ENCODE results near the gene GALNT7.

The GALNT7 gene

DNA sequence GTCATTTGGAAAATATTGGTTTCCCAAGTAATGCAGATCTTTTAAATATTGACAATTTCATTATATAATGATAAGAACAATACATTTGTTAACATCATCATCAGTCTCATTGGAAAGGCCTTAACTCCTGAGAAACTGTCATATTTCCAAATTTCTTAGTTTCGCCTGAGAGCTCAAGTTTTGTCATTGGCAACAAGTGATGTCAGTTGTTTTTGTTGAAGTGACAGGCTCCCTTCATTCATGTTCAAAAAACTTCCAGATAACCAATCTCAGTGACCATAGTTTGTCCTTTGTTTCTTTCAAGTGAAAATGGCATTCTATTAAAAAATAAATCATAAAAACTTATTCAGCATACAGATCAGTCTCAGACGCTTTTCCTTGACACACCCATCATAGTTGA is 93.8 kb downstream of the GALNT7 start:
- no peak for TF ChIP-seq POLR2A (IDR thresholded peaks at IDR 0.05; ENCODE audit: low read depth, low read length)
- DNase-seq (ENCODE audit: insufficient read length, low spot score) = no peak
- no peak for FAIRE-seq

DNA sequence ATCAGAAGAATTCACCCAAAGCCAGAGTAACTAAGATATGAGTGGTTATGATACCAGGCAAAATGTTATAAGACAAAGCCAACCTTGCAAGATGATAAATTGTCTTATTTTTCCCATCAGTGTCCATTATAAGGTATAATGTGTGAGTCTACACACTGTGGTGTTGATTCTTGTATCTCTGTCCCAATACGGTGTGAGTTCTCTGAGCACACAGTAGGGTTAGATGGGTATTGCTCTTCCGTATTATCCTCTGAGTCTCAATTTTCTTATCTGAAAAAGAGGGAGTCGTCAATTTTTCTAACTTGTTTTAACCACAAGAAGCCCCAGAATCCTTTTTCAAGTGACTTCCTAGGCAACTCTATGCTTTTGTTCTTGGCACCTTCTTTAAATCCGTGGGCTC is 95.6 kb downstream of the GALNT7 start:
- DNase-seq (ENCODE audit: insufficient read length, low spot score) (no peak), FAIRE-seq (no peak)
- no peak for TF ChIP-seq POLR2A (IDR thresholded peaks at IDR 0.05; ENCODE audit: low read depth, low read length)

DNA sequence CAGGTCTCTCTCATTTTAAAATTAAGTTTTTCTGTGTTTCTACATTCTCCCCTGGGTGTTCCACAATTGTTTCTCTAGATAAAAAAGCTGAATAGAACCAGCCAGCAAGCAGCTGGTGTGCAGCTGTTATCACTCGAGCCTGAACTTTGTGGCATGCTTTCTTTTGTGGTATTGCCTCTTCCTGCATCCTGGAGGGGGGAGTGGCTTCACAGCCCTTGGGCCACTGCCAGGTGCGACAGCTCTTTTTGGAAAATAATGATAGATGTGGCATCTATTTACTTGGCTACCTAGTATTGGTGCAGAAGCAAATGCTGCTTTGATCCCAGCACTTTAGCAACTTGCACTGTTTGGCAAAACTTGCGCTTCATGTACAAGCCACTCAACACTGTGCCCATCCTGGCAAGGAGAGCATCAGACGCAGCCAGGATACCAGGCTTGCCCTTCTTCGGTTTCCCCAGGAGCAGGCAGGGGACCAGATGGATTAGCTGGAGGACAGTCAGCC is 96.1 kb downstream of the GALNT7 start:
- TF ChIP-seq POLR2A (IDR thresholded peaks at IDR 0.05; ENCODE audit: low read depth, low read length) = no peak
- no peak for DNase-seq (ENCODE audit: insufficient read length, low spot score)

DNA sequence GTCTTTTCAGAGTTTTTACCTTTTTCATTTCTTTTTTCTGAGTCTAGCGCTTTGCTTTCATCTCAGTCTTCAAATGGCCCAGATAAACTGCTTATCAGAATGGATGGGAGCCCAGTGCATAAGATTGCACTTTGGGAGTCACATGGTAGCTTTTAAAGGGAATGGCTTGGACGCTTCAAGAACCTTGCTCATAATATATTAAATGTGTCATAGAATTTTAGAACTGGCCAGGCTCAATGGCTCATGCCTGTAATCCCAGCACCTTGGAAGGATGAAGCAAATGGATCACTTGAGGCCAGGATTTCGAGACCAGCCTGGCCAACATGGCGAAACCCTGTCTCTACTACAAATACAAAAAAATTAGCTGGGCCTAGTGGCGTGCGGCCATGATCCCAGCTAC is 97.1 kb downstream of the GALNT7 start:
- FAIRE-seq (no peak), DNase-seq (ENCODE audit: insufficient read length, low spot score) (no peak)
- TF ChIP-seq POLR2A (IDR thresholded peaks at IDR 0.05; ENCODE audit: low read depth, low read length) = no peak

More for the DNA sequence above, 96.1 kb downstream of the GALNT7 start:
- FAIRE-seq = no peak

DNA sequence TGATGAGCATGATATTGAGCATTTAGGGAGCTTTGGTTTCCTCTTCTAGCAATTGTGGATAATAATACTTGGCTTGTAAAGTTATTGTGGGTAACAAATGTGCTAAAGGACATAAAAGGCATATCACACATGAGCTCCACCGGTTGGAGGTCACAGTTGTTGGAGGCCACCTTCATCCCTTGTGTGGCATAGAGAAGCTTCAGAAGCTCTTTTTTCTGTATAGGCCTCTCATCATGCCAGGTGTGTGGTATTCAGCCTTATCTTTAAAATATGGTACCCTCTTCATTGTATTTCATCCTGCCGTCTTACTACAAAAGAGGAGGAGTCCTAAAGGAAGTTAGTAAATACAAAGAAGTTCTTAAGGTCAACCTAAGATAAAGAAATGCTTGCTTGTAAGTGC is 99.1 kb downstream of the GALNT7 start:
- FAIRE-seq (no peak), DNase-seq (ENCODE audit: insufficient read length, low spot score) (no peak)
- TF ChIP-seq POLR2A (IDR thresholded peaks at IDR 0.05; ENCODE audit: low read depth, low read length) = no peak

DNA sequence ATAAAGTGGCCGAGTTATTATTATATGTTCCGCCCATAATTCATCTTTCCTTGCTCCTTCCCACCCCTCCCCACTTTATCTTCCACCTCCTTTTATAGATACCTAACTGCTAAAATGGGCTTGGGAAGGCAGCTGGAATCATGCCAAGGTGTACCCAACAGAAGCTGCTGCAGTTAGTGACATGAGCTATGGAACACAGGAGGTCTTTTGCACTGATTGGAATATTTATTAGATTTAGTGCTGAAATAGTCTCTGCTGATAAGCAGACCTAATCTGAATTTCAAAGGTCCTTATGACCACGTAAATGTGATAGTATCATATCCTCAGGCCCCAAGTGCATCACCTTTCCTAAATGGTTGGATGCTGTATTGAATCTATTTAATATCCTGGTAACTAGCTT is 100.7 kb downstream of the GALNT7 start:
- FAIRE-seq (no peak), DNase-seq (ENCODE audit: insufficient read length, low spot score) (no peak)
- no peak for TF ChIP-seq POLR2A (IDR thresholded peaks at IDR 0.05; ENCODE audit: low read depth, low read length)

DNA sequence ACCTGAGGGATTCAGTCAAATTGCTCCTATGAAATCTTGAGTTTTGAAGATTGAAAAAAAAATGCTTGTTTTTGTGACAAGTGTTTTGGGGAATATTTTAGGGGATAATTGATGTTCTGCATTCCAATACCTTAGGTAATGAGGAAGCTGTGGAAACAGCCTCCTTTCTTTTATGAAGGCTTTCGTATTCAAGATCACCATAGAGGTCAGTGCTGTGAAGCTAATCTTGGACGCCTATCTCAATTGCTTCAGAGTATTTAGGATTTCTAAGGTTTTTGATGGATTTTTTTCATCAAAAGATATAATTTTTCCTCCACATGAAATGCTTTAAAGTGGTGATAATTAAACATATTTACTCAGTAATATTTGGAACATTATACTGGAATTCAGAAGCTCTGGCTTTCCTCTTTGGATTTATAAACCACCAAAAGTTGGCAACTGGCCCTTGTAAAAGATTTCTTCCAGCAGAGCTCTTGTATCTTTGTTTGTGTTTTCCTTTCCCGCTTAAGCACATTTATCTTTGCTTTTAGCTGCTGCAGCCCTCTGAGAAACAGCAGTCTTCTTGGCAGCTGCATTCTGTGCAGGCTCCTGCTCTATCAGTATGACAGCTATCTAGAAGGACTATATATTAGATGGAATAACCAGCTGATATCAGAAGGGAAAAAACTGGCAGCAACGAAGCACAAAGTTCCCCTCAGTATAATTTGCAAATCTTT is 101.9 kb downstream of the GALNT7 start:
- DNase-seq (ENCODE audit: insufficient read length, low spot score) (no peak), FAIRE-seq (no peak)
- TF ChIP-seq POLR2A (IDR thresholded peaks at IDR 0.05; ENCODE audit: low read depth, low read length) = no peak

DNA sequence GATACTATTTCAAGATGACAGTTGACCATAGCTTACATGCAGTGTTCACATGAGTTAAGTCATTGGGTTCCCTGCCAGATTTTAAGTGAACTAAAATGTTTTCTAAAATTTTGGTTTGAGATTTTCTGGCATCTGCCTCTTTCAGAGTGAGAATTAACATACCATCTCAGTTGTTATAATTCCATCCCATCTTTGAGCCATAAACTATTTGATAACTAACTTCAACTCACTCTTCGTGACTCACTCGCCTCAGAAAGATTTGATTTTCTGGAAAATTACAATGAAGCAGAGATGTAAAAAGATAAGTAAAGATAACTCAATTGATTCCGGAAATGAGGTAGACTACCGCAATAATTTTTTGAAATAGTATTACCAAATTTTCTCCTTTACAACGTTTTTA is 103.7 kb downstream of the GALNT7 start:
- DNase-seq (ENCODE audit: insufficient read length, low spot score) = no peak
- TF ChIP-seq POLR2A (IDR thresholded peaks at IDR 0.05; ENCODE audit: low read depth, low read length) = no peak
- no peak for FAIRE-seq

DNA sequence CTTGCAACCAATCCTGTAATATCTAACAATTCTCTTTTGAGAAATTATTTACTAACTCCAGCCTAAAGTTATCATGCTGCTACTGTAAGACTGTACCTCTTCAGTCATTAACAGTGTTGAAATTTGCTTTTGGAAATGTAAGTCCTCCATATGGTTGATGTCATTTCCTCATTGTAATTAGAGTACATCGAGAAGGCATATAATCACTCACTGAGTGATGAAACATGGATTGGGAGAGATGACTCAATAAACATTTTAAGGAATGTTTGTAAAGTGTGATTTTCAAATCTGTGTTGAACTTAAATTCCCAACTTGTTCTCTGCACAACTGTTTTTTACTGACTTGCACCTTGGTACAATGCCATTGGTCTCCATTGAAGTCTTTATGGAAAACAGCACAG is 104.4 kb downstream of the GALNT7 start:
- DNase-seq (ENCODE audit: insufficient read length, low spot score) (no peak), FAIRE-seq (no peak)
- no peak for TF ChIP-seq POLR2A (IDR thresholded peaks at IDR 0.05; ENCODE audit: low read depth, low read length)

DNA sequence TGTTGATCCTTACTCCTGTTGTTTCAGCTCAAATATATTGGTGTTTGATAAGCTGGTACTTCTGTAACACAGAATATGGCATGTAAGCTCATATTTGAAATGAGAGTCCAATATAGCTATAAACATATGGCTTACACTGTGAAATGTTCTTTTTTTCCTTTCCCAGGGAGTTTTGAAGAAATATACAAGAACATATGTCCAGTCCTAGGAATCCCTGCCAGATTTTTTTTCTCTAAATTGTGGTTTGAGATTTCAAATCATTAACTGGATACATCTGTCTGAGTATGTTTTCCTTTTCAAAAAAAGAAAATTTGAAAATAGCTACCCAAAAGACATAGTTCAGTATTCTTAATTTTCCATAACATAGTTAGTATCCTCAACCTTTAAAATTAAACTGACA is 105.3 kb downstream of the GALNT7 start:
- DNase-seq (ENCODE audit: insufficient read length, low spot score) (no peak), FAIRE-seq (no peak)
- no peak for TF ChIP-seq POLR2A (IDR thresholded peaks at IDR 0.05; ENCODE audit: low read depth, low read length)

DNA sequence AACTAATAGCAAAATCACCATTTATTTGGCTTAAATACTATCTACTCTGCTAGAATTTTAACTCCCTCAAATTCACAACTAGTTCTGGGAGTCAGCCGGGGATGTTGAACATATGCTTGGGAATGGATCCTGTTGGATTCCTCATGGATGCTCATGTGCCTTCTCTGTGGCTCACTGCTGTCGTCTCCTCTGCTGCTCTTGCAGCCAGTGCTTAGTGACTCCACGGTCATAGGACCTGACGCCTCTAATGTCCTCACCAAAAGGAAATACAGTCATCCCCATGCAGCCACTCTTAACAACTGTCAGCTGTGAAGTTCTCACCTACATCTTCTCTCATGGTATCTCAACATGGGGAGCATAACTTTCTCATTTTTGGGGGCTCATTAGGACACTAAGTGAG is 106.1 kb downstream of the GALNT7 start:
- no peak for FAIRE-seq
- no peak for TF ChIP-seq POLR2A (IDR thresholded peaks at IDR 0.05; ENCODE audit: low read depth, low read length)
- DNase-seq (ENCODE audit: insufficient read length, low spot score) = no peak

DNA sequence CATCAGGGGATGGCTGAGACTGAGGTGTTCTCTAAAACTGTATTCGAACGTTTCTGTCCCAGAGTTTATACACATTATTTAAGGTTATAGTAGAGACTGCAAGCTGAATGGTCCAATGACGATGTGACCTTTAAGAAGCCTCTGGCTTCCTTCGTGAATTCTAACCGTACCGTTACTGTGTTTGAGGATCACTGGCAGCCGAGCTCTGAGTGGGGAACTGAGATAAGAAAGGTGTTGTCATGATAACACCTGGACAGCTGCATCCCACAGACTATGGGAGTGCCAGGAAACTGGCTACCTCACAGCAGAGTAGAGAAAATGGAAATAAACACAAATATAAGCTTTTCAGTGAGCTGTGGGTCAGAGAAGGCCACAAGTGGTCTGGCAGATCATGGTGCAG is 106.5 kb downstream of the GALNT7 start:
- FAIRE-seq = no peak
- no peak for TF ChIP-seq POLR2A (IDR thresholded peaks at IDR 0.05; ENCODE audit: low read depth, low read length)
- no peak for DNase-seq (ENCODE audit: insufficient read length, low spot score)

DNA sequence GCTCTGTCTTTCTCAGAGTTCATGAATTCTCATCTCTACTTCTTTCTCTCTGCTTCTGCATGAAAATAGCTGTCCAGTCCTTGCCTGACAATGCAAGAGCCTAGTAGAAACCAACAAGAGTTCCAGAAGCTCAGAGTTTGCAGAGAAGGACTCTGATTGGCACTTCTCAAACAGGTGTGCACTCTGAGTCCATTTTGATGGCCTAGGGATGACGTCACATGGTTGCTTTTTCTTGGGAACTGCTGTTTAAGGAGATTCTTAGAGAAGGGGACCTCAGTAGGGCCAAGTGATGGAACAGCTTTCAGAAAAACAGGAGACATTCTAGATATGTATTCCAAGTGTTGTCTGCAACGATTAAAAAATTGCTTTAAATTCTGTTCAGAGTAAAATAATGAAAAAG is 108.7 kb downstream of the GALNT7 start:
- DNase-seq (ENCODE audit: insufficient read length, low spot score) (no peak), FAIRE-seq (no peak)
- TF ChIP-seq POLR2A (IDR thresholded peaks at IDR 0.05; ENCODE audit: low read depth, low read length) = no peak

DNA sequence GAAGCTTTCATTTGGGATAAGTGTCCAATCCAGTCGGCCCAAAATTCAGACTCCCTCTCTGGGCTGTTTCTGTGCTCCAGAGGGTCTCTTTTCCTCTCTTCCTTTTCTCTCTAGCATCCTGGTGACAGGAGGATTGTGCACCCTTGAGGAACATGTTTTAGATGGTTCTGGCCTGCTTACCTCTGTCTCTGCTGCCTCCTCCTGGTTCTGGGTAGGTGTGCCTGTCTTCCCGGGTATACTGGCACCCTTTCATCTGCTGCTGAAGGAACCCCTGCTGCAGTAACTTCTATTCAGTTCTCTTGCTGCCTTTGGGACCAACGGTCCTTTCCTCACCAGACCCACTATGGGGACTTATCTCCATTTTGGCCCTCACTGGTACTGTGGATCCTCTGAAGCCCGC is 112.4 kb downstream of the GALNT7 start:
- TF ChIP-seq POLR2A (IDR thresholded peaks at IDR 0.05; ENCODE audit: low read depth, low read length) = no peak
- FAIRE-seq (no peak), DNase-seq (ENCODE audit: insufficient read length, low spot score) (no peak)

DNA sequence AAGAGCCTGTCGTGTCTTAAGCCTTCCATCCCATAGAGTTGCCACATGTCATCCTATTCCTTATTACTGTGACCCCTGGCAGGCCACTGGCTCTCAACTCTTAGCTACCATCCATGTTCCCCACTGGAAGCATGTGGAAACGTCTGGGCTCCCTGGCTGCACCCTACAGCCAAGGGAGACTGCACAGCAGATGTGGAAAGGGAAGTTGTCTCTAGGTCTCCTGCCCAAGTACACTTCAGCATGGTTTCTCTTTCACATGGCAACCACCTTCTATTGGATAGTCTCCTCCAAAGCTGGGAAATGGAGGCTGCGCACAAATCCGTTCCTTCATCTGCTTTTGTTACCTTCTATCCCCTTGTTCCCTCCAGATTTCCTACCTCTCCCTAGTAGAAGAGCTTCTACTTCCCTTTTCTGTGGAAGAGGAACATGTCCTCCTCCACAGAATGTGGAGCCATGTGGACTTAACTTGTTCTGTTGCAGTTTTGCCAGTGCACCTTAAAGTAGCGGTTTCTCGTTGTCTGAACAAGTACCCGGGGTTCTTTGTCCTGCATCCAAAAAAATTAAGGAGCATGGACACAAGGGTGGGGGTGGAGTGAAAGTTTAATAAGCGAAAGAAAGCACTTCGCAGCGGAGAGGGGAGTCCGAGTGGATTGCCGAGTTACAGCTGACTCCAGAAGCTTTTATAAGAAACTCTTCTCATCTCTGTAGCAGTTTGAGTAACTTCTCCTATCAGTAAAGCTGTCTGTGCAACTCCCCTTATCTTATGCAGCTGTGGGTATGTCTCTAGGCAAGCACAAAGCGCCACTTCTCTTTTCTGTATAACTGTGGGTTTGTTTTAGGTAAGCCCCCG is 113.0 kb downstream of the GALNT7 start:
- DNase-seq (ENCODE audit: insufficient read length, low spot score) (no peak), FAIRE-seq (no peak)
- no peak for TF ChIP-seq POLR2A (IDR thresholded peaks at IDR 0.05; ENCODE audit: low read depth, low read length)
